HUES64 (cell line): ENCODE results near the gene SGK1.
"Not testable (repeated sequence)": the region's sequence is repeated elsewhere in the genome, so short reads cannot be mapped to it uniquely, and the experiment has no call there.

ENCODE experiments used
- H3K27ac ChIP-seq: 2 replicates; pipeline ENCODE4 v1.7.0; 2013; ENCODE audit warnings: low read depth, low read length, inconsistent platforms
- H3K27me3 ChIP-seq: 2 replicates; pipeline ENCODE4 v1.6.1; 2013; ENCODE audit warnings: mild to moderate bottlenecking, low read length; ENCODE audit not compliant: insufficient read depth
- H3K36me3 ChIP-seq: 2 replicates; pipeline ENCODE4 v1.6.1; 2013; ENCODE audit warnings: mild to moderate bottlenecking, low read length; ENCODE audit not compliant: insufficient read depth
- H3K4me1 ChIP-seq: 2 replicates; pipeline ENCODE4 v1.6.1; 2013; ENCODE audit warnings: mild to moderate bottlenecking, low read length, moderate library complexity; ENCODE audit not compliant: insufficient read depth
- H3K4me3 ChIP-seq: 2 replicates; pipeline ENCODE4 v1.5.1; 2013; ENCODE audit warnings: mild to moderate bottlenecking, low read length, moderate library complexity
- H3K9ac ChIP-seq: 2 replicates; pipeline ENCODE4 v1.6.1; 2013; ENCODE audit warnings: mild to moderate bottlenecking, low read depth, low read length
- H3K9me3 ChIP-seq: 2 replicates; pipeline ENCODE4 v1.6.1; 2013; ENCODE audit warnings: low read depth, low read length; ENCODE audit not compliant: insufficient read depth
- WGBS: fragments of 150-250, 120-280 bp; methylation state at CpG from one replicate; pipeline ENCODE4 v1.1.7; 2013; ENCODE audit warnings: missing lambda C conversion rate; 5-methylcytosine and 5-hydroxymethylcytosine counted together

SGK1 gene

GRCh38 chr6:134217105-134217797 is 100.7 kb downstream of the SGK1 start:
- H3K4me1 ChIP-seq, result no peaks in the 10 kb centered on the region
- 92% methylated on average over 8 of the region's 8 CpGs for WGBS
- no peak overlapping the region for H3K27ac ChIP-seq

DNA sequence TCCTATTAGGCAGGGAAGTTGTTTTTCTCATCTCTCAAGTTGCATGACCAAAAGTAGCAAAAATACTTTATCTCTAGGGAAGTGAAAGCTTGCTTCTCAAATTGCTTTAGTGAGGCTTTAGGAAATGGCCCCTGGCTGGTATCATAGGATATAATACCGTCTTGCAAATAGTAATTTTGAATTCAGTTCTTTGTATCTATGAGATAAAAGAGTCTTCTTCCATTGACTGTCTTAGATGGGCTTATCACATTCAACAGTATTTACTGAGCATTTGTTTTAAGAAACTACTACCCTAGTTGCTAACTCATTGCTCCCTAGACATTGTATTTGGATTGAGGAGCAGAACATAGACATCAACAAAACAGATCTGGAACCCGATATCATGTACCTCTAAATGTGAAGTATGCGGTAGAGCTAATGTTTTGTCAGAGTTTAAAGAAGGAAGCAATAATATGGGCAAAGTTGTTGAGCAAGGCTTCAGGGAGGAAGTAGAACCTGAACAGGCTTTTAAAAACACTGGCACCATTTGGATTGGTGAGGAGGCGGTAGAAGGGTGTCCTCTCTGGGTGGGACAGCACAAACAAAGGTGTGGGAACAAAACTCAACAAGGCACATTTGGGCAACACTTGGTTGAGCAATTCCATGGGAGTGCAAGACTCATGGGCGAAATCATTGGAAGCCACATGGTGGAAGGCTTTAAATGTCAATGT is 101.5 kb downstream of the SGK1 start:
- Histone ChIP-seq H3K4me1 (no peaks in the 10 kb centered on the region), H3K4me3 (no peak overlapping the region), H3K9ac (no peak overlapping the region), H3K9me3 (no peaks in the 10 kb centered on the region), H3K36me3 (no peaks in the 10 kb centered on the region), H3K27ac (no peak overlapping the region), H3K27me3 (no peaks in the 10 kb centered on the region)
- WGBS, result 96% methylated on average over 5 of the region's 5 CpGs

More at GRCh38 chr6:134217105-134217797, 100.7 kb downstream of the SGK1 start:
- Histone ChIP-seq H3K27me3 (no peaks in the 10 kb centered on the region), H3K9ac (no peak overlapping the region), H3K36me3 (no peaks in the 10 kb centered on the region), H3K4me3 (no peak overlapping the region), H3K9me3 (no peaks in the 10 kb centered on the region)

GRCh38 chr6:134213410-134213809 is 104.5 kb downstream of the SGK1 start:
- not testable (repeated sequence) for H3K27ac ChIP-seq, H3K9ac ChIP-seq, H3K27me3 ChIP-seq, H3K4me1 ChIP-seq, H3K36me3 ChIP-seq, H3K4me3 ChIP-seq, H3K9me3 ChIP-seq
- WGBS, result 98% methylated on average over 2 of the region's 2 CpGs

DNA sequence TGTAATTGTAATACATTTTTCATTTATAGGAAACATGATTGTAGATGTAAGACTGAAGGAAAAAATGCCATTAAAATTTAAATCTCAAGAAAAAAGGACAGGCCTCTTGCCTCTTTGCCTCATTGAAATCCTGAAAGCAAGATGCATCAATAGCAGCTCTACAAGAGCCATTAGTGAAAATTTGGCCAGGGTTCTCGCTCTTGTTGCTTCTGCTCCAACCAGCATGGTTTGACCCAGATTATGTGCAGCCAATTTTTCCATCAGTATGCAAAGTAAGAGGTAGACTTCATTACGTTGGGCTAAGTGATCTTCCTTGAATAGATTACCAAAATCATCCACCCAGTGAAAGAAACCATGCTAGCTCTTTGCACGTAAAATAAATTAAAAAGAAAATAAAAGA is 106.6 kb downstream of the SGK1 start:
- H3K4me3 ChIP-seq, result no peak overlapping the region
- no peaks in the 10 kb centered on the region for H3K4me1 ChIP-seq
- no peak overlapping the region for H3K9ac ChIP-seq
- no peaks in the 10 kb centered on the region for H3K9me3 ChIP-seq
- no peaks in the 10 kb centered on the region for H3K27me3 ChIP-seq
- no peaks in the 10 kb centered on the region for H3K36me3 ChIP-seq
- H3K27ac ChIP-seq, result no peak overlapping the region
- 98% methylated on average over 2 of the region's 3 CpGs for WGBS

GRCh38 chr6:134207421-134207820 is 110.5 kb downstream of the SGK1 start:
- Histone ChIP-seq H3K27ac (no peak overlapping the region), H3K27me3 (no peaks in the 10 kb centered on the region), H3K9ac (no peak overlapping the region), H3K4me1 (no peaks in the 10 kb centered on the region), H3K9me3 (no peaks in the 10 kb centered on the region), H3K4me3 (no peak overlapping the region), H3K36me3 (no peaks in the 10 kb centered on the region)
- WGBS, result 88% methylated on average over 4 of the region's 4 CpGs

GRCh38 chr6:134205366-134205765 is 112.5 kb downstream of the SGK1 start:
- Histone ChIP-seq H3K27me3 (no peaks in the 10 kb centered on the region), H3K27ac (no peak overlapping the region), H3K9me3 (no peaks in the 10 kb centered on the region), H3K9ac (no peak overlapping the region), H3K36me3 (no peaks in the 10 kb centered on the region), H3K4me1 (no peaks in the 10 kb centered on the region), H3K4me3 (no peak overlapping the region)
- over 99% methylated on average over 4 of the region's 4 CpGs for WGBS

GRCh38 chr6:134204759-134205158 is 113.2 kb downstream of the SGK1 start:
- H3K4me1 ChIP-seq, H3K9ac ChIP-seq, H3K36me3 ChIP-seq, H3K27me3 ChIP-seq, H3K27ac ChIP-seq, H3K4me3 ChIP-seq, H3K9me3 ChIP-seq: not testable (repeated sequence)
- 100% methylated on average over 1 of the region's 1 CpG for WGBS

DNA sequence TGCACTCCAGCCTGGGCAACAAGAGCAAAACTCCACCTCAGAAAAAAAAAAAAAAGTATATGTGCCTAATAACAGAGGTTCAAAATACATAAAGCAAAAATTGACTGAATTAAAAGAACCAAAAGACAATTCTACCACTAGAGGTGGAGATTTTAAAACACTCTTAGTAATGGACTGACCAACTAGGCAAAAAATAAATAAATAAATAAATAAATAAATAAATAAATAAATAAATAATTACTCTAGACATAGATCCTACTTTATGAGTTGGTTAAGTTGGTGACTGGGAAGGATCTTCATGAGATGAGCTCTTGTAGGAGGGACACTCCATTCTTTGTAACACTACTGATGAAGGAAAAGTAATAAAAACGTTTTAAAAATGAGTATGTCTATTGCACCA is 113.9 kb downstream of the SGK1 start:
- Histone ChIP-seq H3K9me3 (no peaks in the 10 kb centered on the region), H3K4me1 (peaks cover 4% of the 10 kb centered on the region; the same call in 1 of the 2 replicates), H3K27me3 (no peaks in the 10 kb centered on the region), H3K27ac (no peak overlapping the region), H3K36me3 (no peaks in the 10 kb centered on the region), H3K9ac (no peak overlapping the region), H3K4me3 (no peak overlapping the region)
- no CpG with 5 or more reads among the region's 1 CpG for WGBS

DNA sequence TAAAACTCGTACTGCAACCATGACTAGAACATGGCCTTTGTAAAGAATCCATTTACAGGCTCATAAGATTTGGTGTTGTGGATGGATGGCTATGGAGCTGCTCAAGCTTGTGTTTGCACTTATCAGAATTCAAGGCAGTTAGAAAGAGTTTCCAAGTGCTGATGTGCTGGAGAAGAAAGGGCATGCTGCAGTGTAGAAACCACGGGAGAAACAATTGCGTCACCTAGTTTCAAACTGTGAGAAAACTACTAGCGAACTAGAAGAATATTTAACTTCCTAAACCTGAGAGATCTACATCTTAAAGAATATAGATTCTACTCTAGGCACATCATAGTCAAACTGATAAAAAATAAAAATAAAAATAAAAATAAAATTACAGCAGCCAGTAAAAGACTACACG is 116.2 kb downstream of the SGK1 start:
- 93% methylated on average over 4 of the region's 5 CpGs for WGBS
- no peaks in the 10 kb centered on the region for H3K36me3 ChIP-seq
- H3K27me3 ChIP-seq, result no peaks in the 10 kb centered on the region
- H3K9ac ChIP-seq, result no peak overlapping the region
- no peak overlapping the region for H3K4me3 ChIP-seq
- H3K4me1 ChIP-seq, result peaks cover 4% of the 10 kb centered on the region; the same call in 1 of the 2 replicates
- H3K27ac ChIP-seq, result no peak overlapping the region
- no peaks in the 10 kb centered on the region for H3K9me3 ChIP-seq

- H3K9ac ChIP-seq, result no peak overlapping the region
- 89% methylated on average over 4 of the region's 5 CpGs for WGBS
Observed at GRCh38 chr6:134199848-134200606, 117.9 kb downstream of the SGK1 start.

DNA sequence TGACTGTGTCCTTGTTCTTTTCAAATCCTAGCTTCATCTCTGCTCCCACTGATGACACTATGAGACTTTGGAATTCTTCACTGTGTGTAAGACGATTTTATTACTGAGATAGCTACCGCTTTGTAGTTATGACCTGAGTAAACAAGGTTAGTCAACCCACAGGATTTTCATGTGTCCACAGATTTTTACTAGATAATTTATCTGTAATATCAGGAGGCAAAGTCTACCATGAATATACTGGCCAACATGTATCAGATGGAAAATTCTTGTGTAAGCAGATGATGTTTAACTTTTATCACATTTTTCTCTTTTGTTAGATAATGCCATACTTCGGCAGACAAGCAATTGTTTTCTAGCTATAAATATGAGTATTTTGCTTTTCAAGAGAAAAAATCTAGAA is 119.8 kb downstream of the SGK1 start:
- H3K4me3 ChIP-seq, result no peak overlapping the region
- H3K27ac ChIP-seq, result no peak overlapping the region
- no peaks in the 10 kb centered on the region for H3K9me3 ChIP-seq
- H3K27me3 ChIP-seq, result no peaks in the 10 kb centered on the region
- H3K9ac ChIP-seq, result no peak overlapping the region
- H3K36me3 ChIP-seq, result no peaks in the 10 kb centered on the region
- H3K4me1 ChIP-seq, result peaks cover 7% of the 10 kb centered on the region
- WGBS, result 95% methylated on average over 2 of the region's 3 CpGs

More at GRCh38 chr6:134199848-134200606, 117.9 kb downstream of the SGK1 start:
- H3K4me1 ChIP-seq, result peaks cover 4% of the 10 kb centered on the region; the same call in 1 of the 2 replicates
- H3K27ac ChIP-seq, result no peak overlapping the region
- no peaks in the 10 kb centered on the region for H3K27me3 ChIP-seq
- no peaks in the 10 kb centered on the region for H3K36me3 ChIP-seq
- no peaks in the 10 kb centered on the region for H3K9me3 ChIP-seq
- H3K4me3 ChIP-seq, result no peak overlapping the region
